K562 (cell line): ENCODE results near the gene SLC31A2. TPM values are rescaled to one million over a fixed set of nuclear protein-coding genes. Genes with fewer than 3 reads are reported as not detected.
A peak's percentile ranks its signal among the peaks of the same experiment; 100 is the strongest.
"Not testable (repeated sequence)": the region's sequence is repeated elsewhere in the genome, so short reads cannot be mapped to it uniquely, and the experiment has no call there.

ENCODE experiments used
- ATAC-seq: fragments of 200-7000 bp; cut with Tn5 transposase; 3 replicates; pipeline ENCODE4 v1.9.1; 2020; ENCODE audit warnings: moderate library complexity
- BruUV-seq: library from RNA; stranded (reverse); fragments of 400-500 nt; replicated peaks from 2 replicates; lab custom pipeline; 2021; lab: Mats Ljungman, UMichigan
- CTCF ChIA-PET: fragments of 300-600 bp; formaldehyde crosslinking; extraction: SDS; loops from one replicate; lab custom pipeline; 2021; ENCODE audit warnings: low intra/inter-chr PET ratio; lab: Yijun Ruan, JAX
- POLR2A ChIA-PET: fragments of 300-600, 350-650 bp; sonication (Branson Sonifier 250); formaldehyde crosslinking; extraction: SDS; loops from one replicate; lab custom pipeline; 2021; ENCODE audit warnings: antibody characterized with exemption, inconsistent platforms; lab: Yijun Ruan, JAX
- DNase-seq, 4 experiments: peaks; one replicate each; pipeline versions ENCODE4 v3.0.0 to v3.0.0-alpha.2; 2011 to 2018; ENCODE audit warnings: low spot score in 3 of 4, mixed read lengths in 3 of 4; ENCODE audit errors: extremely low read depth in 1 of 4
- FAIRE-seq: peaks from 2 replicates; lab custom pipeline; 2011; peaks lifted over from hg19 to GRCh38; lab: Jason Lieb, UNC
- H2AFZ ChIP-seq: 2 replicates; pipeline ENCODE4 v1.6.0; 2011; ENCODE audit warnings: low read depth, low read length, control low read depth, inconsistent platforms
- H3K27ac ChIP-seq: fragments of 200-600 bp; 3 replicates; pipeline ENCODE4 v1.8.0; 2011; ENCODE audit warnings: low read depth, mild to moderate bottlenecking, control low read depth, inconsistent platforms, low read length, moderate library complexity, mixed read lengths; ENCODE audit errors: extremely low read depth
- H3K27me3 ChIP-seq, 2 experiments: fragments of 300-600 bp in 1 of 2; 2 replicates in 1 of 2; 3 replicates in 1 of 2; pipeline versions ENCODE4 v1.6.0 to v1.8.0; 2011; ENCODE audit warnings: inconsistent platforms in 2 of 2, low read length in 2 of 2, mild to moderate bottlenecking in 1 of 2, mixed read lengths in 1 of 2, moderate library complexity in 1 of 2; ENCODE audit not compliant: control insufficient read depth in 2 of 2, insufficient read depth in 2 of 2
- H3K36me3 ChIP-seq: fragments of 300-600 bp; 3 replicates; pipeline ENCODE4 v1.8.0; 2011; ENCODE audit warnings: mild to moderate bottlenecking, low read length, inconsistent platforms; ENCODE audit not compliant: control insufficient read depth, insufficient read depth
- H3K4me1 ChIP-seq, 2 experiments: fragments of 200-600 bp in 1 of 2; replicated peaks in 1 of 2; 2 replicates in 1 of 2; 3 replicates in 1 of 2; pipeline versions ENCODE4 v1.5.1 to v1.8.0; 2011; ENCODE audit warnings: inconsistent platforms in 2 of 2, low read length in 2 of 2, mild to moderate bottlenecking in 1 of 2, mixed read lengths in 1 of 2, moderate library complexity in 1 of 2; ENCODE audit not compliant: control insufficient read depth in 2 of 2, insufficient read depth in 2 of 2
- H3K4me2 ChIP-seq: 2 replicates; pipeline ENCODE4 v1.6.1; 2011; ENCODE audit warnings: low read length, control low read depth, inconsistent platforms, mixed read lengths; ENCODE audit not compliant: insufficient read depth
- H3K4me3 ChIP-seq: fragments of 200-600 bp; sonication (generic), shearing (Covaris generic); 2 replicates; pipeline ENCODE4 v1.5.1; 2016; ENCODE audit warnings: control low read depth, inconsistent platforms
- H3K79me2 ChIP-seq: fragments of 200-600 bp; 3 replicates; pipeline ENCODE4 v1.8.0; 2011; ENCODE audit warnings: low read length, inconsistent platforms; ENCODE audit not compliant: control insufficient read depth, insufficient read depth
- H3K9ac ChIP-seq, 2 experiments: 2 replicates each; pipeline versions ENCODE4 v1.6.0 to v1.6.1; 2011; ENCODE audit warnings: low read depth in 2 of 2, low read length in 2 of 2, control low read depth in 1 of 2, inconsistent platforms in 1 of 2, mild to moderate bottlenecking in 1 of 2, mixed read lengths in 1 of 2; ENCODE audit not compliant: insufficient read depth in 1 of 2
- H3K9me1 ChIP-seq: one replicate; pipeline ENCODE4 v1.6.0; 2011; ENCODE audit warnings: inconsistent platforms, mild to moderate bottlenecking, low read length, moderate library complexity; ENCODE audit not compliant: control insufficient read depth, insufficient read depth
- H3K9me3 ChIP-seq: replicated peaks from 2 replicates; pipeline ENCODE4 v1.5.1; 2011; ENCODE audit warnings: low read depth, low read length, inconsistent platforms; ENCODE audit not compliant: control insufficient read depth, insufficient read depth
- H4K20me1 ChIP-seq: replicated peaks from 2 replicates; pipeline ENCODE4 v1.6.1; 2011; ENCODE audit warnings: low read length, inconsistent platforms, mixed read lengths; ENCODE audit not compliant: control insufficient read depth, insufficient read depth
- ATF1 ChIP-seq, 2 experiments: fragments of 450-650 bp in 1 of 2; IDR thresholded peaks; 2 replicates each; pipeline ENCODE4 v1.6.1; 2016; ENCODE audit warnings: missing compliant biosample characterization in 1 of 2, missing genetic modification characterization in 1 of 2
- CTBP1 ChIP-seq: fragments of 450-650 bp; IDR thresholded peaks from 2 replicates; pipeline ENCODE4 v1.6.1; 2016; ENCODE audit warnings: borderline replicate concordance
- CTCF ChIP-seq, 3 experiments: IDR thresholded peaks in 2 of 3; conservative IDR thresholded peaks in 1 of 3; 2 replicates each; pipeline ENCODE4 v1.5.1; 2011 to 2012; ENCODE audit warnings: low read length in 3 of 3, mild to moderate bottlenecking in 3 of 3, control low read depth in 2 of 3, improper control_type of control experiment in 1 of 3, inconsistent platforms in 1 of 3, low read depth in 1 of 3, mixed read lengths in 1 of 3, moderate library complexity in 1 of 3; ENCODE audit not compliant: insufficient read depth in 2 of 3
- DEAF1 ChIP-seq: fragments of 450-650 bp; formaldehyde crosslinking; IDR thresholded peaks from 2 replicates; pipeline ENCODE4 v1.4.0; 2020; ENCODE audit warnings: mild to moderate bottlenecking, moderate library complexity
- NFIC ChIP-seq: fragments of 450-650 bp; IDR thresholded peaks from 2 replicates; pipeline ENCODE4 v1.6.1; 2017; ENCODE audit warnings: mild to moderate bottlenecking, inconsistent platforms
- RAD21 ChIP-seq, 2 experiments: fragments of 250-450 bp in 1 of 2; fragments of 450-650 bp in 1 of 2; sonication (Bioruptor Pico) in 1 of 2; formaldehyde crosslinking in 1 of 2; IDR thresholded peaks in 1 of 2; conservative IDR thresholded peaks in 1 of 2; 2 replicates each; pipeline versions ENCODE4 v1.4.0 to v1.8.0; 2020 to 2022; ENCODE audit warnings: mild to moderate bottlenecking in 2 of 2, moderate library complexity in 1 of 2
- WGBS: fragments of 100-300 bp; shearing (Covaris generic); methylation state at CpG from one replicate; pipeline ENCODE4 v1.1.6; 2016; ENCODE audit warnings: low coverage, mixed read lengths; ENCODE audit not compliant: insufficient coverage; ENCODE audit errors: missing lambda C conversion rate; 5-methylcytosine and 5-hydroxymethylcytosine counted together
- in situ Hi-C: fragments of 300-500 bp; cut with MboI; formaldehyde crosslinking; loops from 4 replicates; pipeline ENCODE4 v1.15.0; 2018; ENCODE audit warnings: inconsistent platforms, mixed read lengths
- intact Hi-C: fragments of 100-400 bp; cut with micrococcal nuclease; formaldehyde crosslinking; loops from 2 replicates; pipeline ENCODE4 v1.14.2; 2022
- polyA plus RNA-seq, 8 experiments: library from polyadenylated mRNA; depleted of rRNA in 4 of 8; stranded (reverse) in 5 of 8; unstranded in 3 of 8; fragments of >200 nt; fragmentation: Nextera tagmentation in 2 of 8; fragmentation: Illumina TruSeq in 1 of 8; extraction: Ambion mirVana in 2 of 8; extraction: Trizol in 1 of 8; gene quantifications; 2 replicates each; pipeline versions ENCODE4 v1.2.1 to v1.2.3, GENCODE V29; 2011 to 2014; ENCODE audit warnings: inconsistent platforms in 1 of 8, missing spikeins in 1 of 8
- total RNA-seq, 7 experiments: library from RNA; depleted of rRNA in 6 of 7; stranded (reverse); fragments of >200 nt in 6 of 7; fragmentation: Illumina TruSeq in 2 of 7; extraction: Trizol in 2 of 7; gene quantifications; 2 replicates each; pipeline versions ENCODE4 v1.2.1 to v1.2.3, GENCODE V29; 2011 to 2021; ENCODE audit warnings: low replicate concordance in 1 of 7

Gene SLC31A2
- total and polyA plus RNA-seq, 9 of the 15 experiments (the other 6 are each of a cell fraction or from before 2014, with no cell fraction given): 1.5 to 4.3 (median 2.3) TPM

GRCh38 chr9:113111065-113111951 lies 39.5 kb upstream of the SLC31A2 start:
- TSS peak; percentile 87 for BruUV-seq
- TF ChIP-seq NFIC: peak; percentile 93
- TF ChIP-seq ATF1 (CRISPR knock-in tag; IDR thresholded peaks at IDR 0.05): not testable (repeated sequence)
- 0 out of 2 replicates have a peak, but pooled peaks have one; percentile 10 for TF ChIP-seq ATF1 (tag; IDR thresholded peaks at IDR 0.05)
- peak; percentile 55 to 68 for TF ChIP-seq RAD21 (CRISPR knock-in tag; conservative IDR thresholded peaks at IDR 0.05 in 1 of 2, IDR thresholded peaks at IDR 0.05 in 1 of 2)
- peak; percentile 38; the same call in 1 of the 2 replicates for TF ChIP-seq DEAF1 (CRISPR knock-in tag)
- TF ChIP-seq CTCF (IDR thresholded peaks at IDR 0.05 in 2 of 3, conservative IDR thresholded peaks at IDR 0.05 in 1 of 3; ENCODE audit: insufficient read depth in 2 of 3, low read depth in 1 of 3, low read length in 3 of 3): peak; percentile 9 to 44 (median 23); a peak in 2 of 6 replicates
- peak; percentile 42; the same call in 1 of the 2 replicates for TF ChIP-seq CTBP1

More at GRCh38 chr9:113111065-113111951, 39.5 kb upstream of the SLC31A2 start:
- H3K79me2 ChIP-seq, H3K9me1 ChIP-seq, H2AFZ ChIP-seq, H3K9ac ChIP-seq, H4K20me1 ChIP-seq, POLR2A ChIA-PET, H3K27me3 ChIP-seq, H3K36me3 ChIP-seq, H3K27ac ChIP-seq, H3K9me3 ChIP-seq, H3K4me3 ChIP-seq, H3K4me1 ChIP-seq: not testable (repeated sequence)
- FAIRE-seq (peak; percentile 89), ATAC-seq (peak; percentile 85), DNase-seq (peak; percentile 10 to 28 (median 18))
- CTCF ChIA-PET: interaction anchor here (0.8 to 2.2 kb wide), 6 partner anchors 39 to 547 kb away, joined by 3 to 35 read pairs (median 10); partner anchors contain the start of gene SLC31A2
- in situ Hi-C loops: loop anchor here (10.0 kb wide), 1 partner anchor 543 kb away; no protein-coding TSS in a partner anchor
- 0 out of 2 replicates have a peak overlapping the region, but pooled peaks have one; percentile 1 for H3K4me2 ChIP-seq
- WGBS: 5% methylated on average over 4 of the region's 56 CpGs
- intact Hi-C loops: loop anchor here (5.0 kb wide), 2 partner anchors 184 to 546 kb away; no protein-coding TSS in a partner anchor
